Ecto neural progenitor cell (in vitro differentiated cells): Measurements from ENCODE around the gene DGLUCY.
"Not testable (repeated sequence)": the region's sequence is repeated elsewhere in the genome, so short reads cannot be mapped to it uniquely, and the experiment has no call there.

Experiments
- DNase-seq: peaks from one replicate; pipeline ENCODE4 v3.0.0-alpha.2; 2018; ENCODE audit warnings: low spot score

The DGLUCY gene

GRCh38 chr14:91113829-91114078 lies at the start of gene DGLUCY:
Gene DGLUCY (plus strand): TSS chr14:91114073. CDS start chr14:91160295, 46,222 bp downstream.
- no peak for DNase-seq

- no peak for DNase-seq
Observed at GRCh38 chr14:91065266-91065665, 48.6 kb upstream of the DGLUCY start.

- no peak for DNase-seq
Observed at GRCh38 chr14:91067186-91067585, 46.7 kb upstream of the DGLUCY start.

GRCh38 chr14:91068642-91069041 lies 45.2 kb upstream of the DGLUCY start:
- DNase-seq, result no peak

- DNase-seq, result no peak
Observed at GRCh38 chr14:91070572-91070971, 43.3 kb upstream of the DGLUCY start.

GRCh38 chr14:91075553-91075952 lies 38.3 kb upstream of the DGLUCY start:
- DNase-seq, result no peak

GRCh38 chr14:91078095-91078737 lies 35.7 kb upstream of the DGLUCY start:
- no peak for DNase-seq

- DNase-seq, result no peak
Observed at GRCh38 chr14:91080071-91080470, 33.8 kb upstream of the DGLUCY start.

GRCh38 chr14:91082282-91082681 lies 31.6 kb upstream of the DGLUCY start:
- no peak for DNase-seq

GRCh38 chr14:91084516-91084915 lies 29.4 kb upstream of the DGLUCY start:
- DNase-seq, result no peak

- not testable (repeated sequence) for DNase-seq
Observed at GRCh38 chr14:91087470-91087869, 26.4 kb upstream of the DGLUCY start.

GRCh38 chr14:91088585-91089235 lies 25.2 kb upstream of the DGLUCY start:
- no peak for DNase-seq

GRCh38 chr14:91089958-91090535 lies 23.8 kb upstream of the DGLUCY start:
- no peak for DNase-seq

GRCh38 chr14:91090743-91091142 lies 23.1 kb upstream of the DGLUCY start:
- DNase-seq, result no peak

- DNase-seq, result no peak
Observed at GRCh38 chr14:91092073-91092472, 21.8 kb upstream of the DGLUCY start.

- DNase-seq, result not testable (repeated sequence)
Observed at GRCh38 chr14:91093743-91094472, 20.0 kb upstream of the DGLUCY start.

GRCh38 chr14:91094772-91095171 lies 19.1 kb upstream of the DGLUCY start:
- DNase-seq, result no peak

GRCh38 chr14:91095178-91095577 lies 18.7 kb upstream of the DGLUCY start:
- no peak for DNase-seq

GRCh38 chr14:91097657-91098056 lies 16.2 kb upstream of the DGLUCY start:
- not testable (repeated sequence) for DNase-seq

- no peak for DNase-seq
Observed at GRCh38 chr14:91098591-91098990, 15.3 kb upstream of the DGLUCY start.

- no peak for DNase-seq
Observed at GRCh38 chr14:91100102-91100501, 13.8 kb upstream of the DGLUCY start.

- no peak for DNase-seq
Observed at GRCh38 chr14:91103116-91103515, 10.8 kb upstream of the DGLUCY start.

GRCh38 chr14:91108941-91109611 lies 4.8 kb upstream of the DGLUCY start:
- DNase-seq, result no peak
